ENCODE measurements around the gene OMG. TPM values are rescaled to one million over a fixed set of nuclear protein-coding genes. Genes with fewer than 3 reads are reported as not detected.

OMG gene
- total and polyA plus RNA-seq, 2 donors (not counting 1 experiment from before 2014, with no cell fraction given), result 17.3 to 26.8 TPM

GRCh38 chr17:31320791-31321190 is 23.8 kb upstream of the OMG start:
- no peaks in the 10 kb centered on the region for H3K4me1 ChIP-seq (ENCODE audit: control insufficient read depth, extremely low read depth, insufficient read depth, low read length)
- no peaks in the 10 kb centered on the region for H3K9me3 ChIP-seq (ENCODE audit: control insufficient read depth, insufficient read depth, low read depth, low read length)
- H2AFZ ChIP-seq (ENCODE audit: low read length), result no peak overlapping the region
- no peak overlapping the region for H3K9ac ChIP-seq (ENCODE audit: insufficient read depth, low read length)
- no peaks in the 10 kb centered on the region for H3K27me3 ChIP-seq (ENCODE audit: control insufficient read depth, insufficient read depth, low read length)
- H3K36me3 ChIP-seq (ENCODE audit: control insufficient read depth, insufficient read depth, low read length), result no peaks in the 10 kb centered on the region
- peak overlapping the region; percentile 14 to 40 (median 32) for H3K4me3 ChIP-seq (replicated peaks in 1 of 4; ENCODE audit: control extremely low read depth in 1 of 4, insufficient read depth in 1 of 4, low read depth in 3 of 4, low read length in 4 of 4)
- H3K4me2 ChIP-seq (ENCODE audit: extremely low read depth, insufficient read depth, low read length), result peak overlapping the region; percentile 81
- peak overlapping the region; percentile 35 for H3K27ac ChIP-seq (ENCODE audit: insufficient read depth, low read length)
- peaks cover 2% of the 10 kb centered on the region for H3K79me2 ChIP-seq (ENCODE audit: control insufficient read depth, insufficient read depth, low read length)
- TF ChIP-seq EZH2 (IDR thresholded peaks at IDR 0.05; ENCODE audit: low read length, missing control alignments), result no peak
- TF ChIP-seq, protein P1, sequence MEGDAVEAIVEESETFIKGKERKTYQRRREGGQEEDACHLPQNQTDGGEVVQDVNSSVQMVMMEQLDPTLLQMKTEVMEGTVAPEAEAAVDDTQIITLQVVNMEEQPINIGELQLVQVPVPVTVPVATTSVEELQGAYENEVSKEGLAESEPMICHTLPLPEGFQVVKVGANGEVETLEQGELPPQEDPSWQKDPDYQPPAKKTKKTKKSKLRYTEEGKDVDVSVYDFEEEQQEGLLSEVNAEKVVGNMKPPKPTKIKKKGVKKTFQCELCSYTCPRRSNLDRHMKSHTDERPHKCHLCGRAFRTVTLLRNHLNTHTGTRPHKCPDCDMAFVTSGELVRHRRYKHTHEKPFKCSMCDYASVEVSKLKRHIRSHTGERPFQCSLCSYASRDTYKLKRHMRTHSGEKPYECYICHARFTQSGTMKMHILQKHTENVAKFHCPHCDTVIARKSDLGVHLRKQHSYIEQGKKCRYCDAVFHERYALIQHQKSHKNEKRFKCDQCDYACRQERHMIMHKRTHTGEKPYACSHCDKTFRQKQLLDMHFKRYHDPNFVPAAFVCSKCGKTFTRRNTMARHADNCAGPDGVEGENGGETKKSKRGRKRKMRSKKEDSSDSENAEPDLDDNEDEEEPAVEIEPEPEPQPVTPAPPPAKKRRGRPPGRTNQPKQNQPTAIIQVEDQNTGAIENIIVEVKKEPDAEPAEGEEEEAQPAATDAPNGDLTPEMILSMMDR (conservative IDR thresholded peaks at IDR 0.05 in 1 of 2, IDR thresholded peaks at IDR 0.05 in 1 of 2; ENCODE audit: low read depth in 1 of 2, low read length in 2 of 2), result no peak
- DNase-seq (ENCODE audit: low read depth in 2 of 2), result peak; percentile 26 to 36
- no peaks in the 10 kb centered on the region for H4K20me1 ChIP-seq (ENCODE audit: control insufficient read depth, extremely low read depth, insufficient read depth, low read length)

DNA sequence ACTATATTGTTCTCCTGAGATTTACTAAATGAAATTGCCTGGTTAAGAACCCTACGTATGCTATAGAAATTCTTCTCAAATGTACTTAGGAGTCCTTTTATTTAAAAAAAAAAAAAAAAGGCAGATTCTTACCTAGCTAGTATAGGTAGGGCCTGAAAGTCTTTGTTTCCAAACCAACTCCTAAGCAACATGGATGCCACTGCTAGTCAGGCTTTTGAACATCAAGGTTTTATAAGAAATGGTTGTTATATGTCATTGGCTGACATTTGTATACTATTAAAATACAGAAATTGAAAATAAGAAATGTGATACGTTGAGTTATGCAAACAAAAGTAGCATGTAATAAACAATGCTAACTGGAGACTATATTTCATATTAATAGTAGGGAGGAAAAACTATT is 23.2 kb upstream of the OMG start:
- Histone ChIP-seq H4K20me1 (ENCODE audit: control insufficient read depth, extremely low read depth, insufficient read depth, low read length) (no peaks in the 10 kb centered on the region), H3K4me3 (replicated peaks in 1 of 4; ENCODE audit: control extremely low read depth in 1 of 4, insufficient read depth in 1 of 4, low read depth in 3 of 4, low read length in 4 of 4) (peak overlapping the region in 2 of 4 experiments; percentile 27 to 36), H3K79me2 (ENCODE audit: control insufficient read depth, insufficient read depth, low read length) (peaks cover 2% of the 10 kb centered on the region), H3K9ac (ENCODE audit: insufficient read depth, low read length) (no peak overlapping the region), H3K27ac (ENCODE audit: insufficient read depth, low read length) (no peak overlapping the region), H2AFZ (ENCODE audit: low read length) (no peak overlapping the region), H3K36me3 (ENCODE audit: control insufficient read depth, insufficient read depth, low read length) (no peaks in the 10 kb centered on the region), H3K4me1 (ENCODE audit: control insufficient read depth, extremely low read depth, insufficient read depth, low read length) (no peaks in the 10 kb centered on the region), H3K4me2 (ENCODE audit: extremely low read depth, insufficient read depth, low read length) (peak overlapping the region; percentile 48), H3K27me3 (ENCODE audit: control insufficient read depth, insufficient read depth, low read length) (no peaks in the 10 kb centered on the region), H3K9me3 (ENCODE audit: control insufficient read depth, insufficient read depth, low read depth, low read length) (no peaks in the 10 kb centered on the region)
- no peak for TF ChIP-seq EZH2 (IDR thresholded peaks at IDR 0.05; ENCODE audit: low read length, missing control alignments)
- TF ChIP-seq, protein P1 (conservative IDR thresholded peaks at IDR 0.05 in 1 of 2, IDR thresholded peaks at IDR 0.05 in 1 of 2; ENCODE audit: low read depth in 1 of 2, low read length in 2 of 2), result no peak
- no peak for DNase-seq (ENCODE audit: low read depth in 2 of 2)

DNA sequence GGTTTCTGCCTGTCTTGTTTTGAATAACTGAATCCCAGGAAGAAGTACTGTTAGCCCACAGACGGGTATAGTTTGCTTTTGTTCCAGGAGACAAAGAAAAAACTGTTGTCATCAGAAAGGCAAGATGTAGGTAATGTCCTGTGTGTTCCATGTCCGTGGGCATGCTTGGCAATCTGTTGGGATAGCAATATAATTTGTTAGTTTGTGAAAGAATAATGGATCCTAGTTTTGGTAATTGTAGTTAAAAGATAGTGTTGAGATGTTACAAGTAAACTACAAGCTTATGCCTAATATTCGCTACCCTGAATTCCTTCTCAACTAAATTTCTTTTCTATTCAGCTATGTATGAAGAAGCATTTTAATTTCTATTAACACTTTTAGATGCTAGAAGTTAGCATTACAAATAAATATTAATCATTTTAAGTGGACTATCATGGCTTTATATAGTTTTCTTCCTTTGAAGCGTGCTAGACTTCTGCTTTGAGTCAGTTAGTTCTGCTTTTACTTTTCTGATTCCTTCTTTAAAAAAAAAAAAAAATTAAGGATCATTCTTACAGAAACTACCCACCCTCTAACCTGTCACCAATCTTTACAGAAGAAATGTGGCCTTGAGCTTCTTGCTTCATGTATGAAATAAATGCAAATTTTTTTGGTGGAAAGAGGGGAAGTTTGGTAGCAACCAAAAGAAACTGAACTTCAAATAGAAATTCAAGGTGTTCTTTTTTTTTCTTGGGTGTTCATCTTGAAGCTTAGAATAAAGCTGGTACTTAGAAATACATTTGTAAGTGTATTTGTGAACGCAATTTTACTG is 22.0 kb upstream of the OMG start:
- no peaks in the 10 kb centered on the region for H3K27me3 ChIP-seq (ENCODE audit: control insufficient read depth, insufficient read depth, low read length)
- H3K9ac ChIP-seq (ENCODE audit: insufficient read depth, low read length), result no peak overlapping the region
- TF ChIP-seq EZH2 (IDR thresholded peaks at IDR 0.05; ENCODE audit: low read length, missing control alignments), result no peak
- TF ChIP-seq, protein P1 (conservative IDR thresholded peaks at IDR 0.05 in 1 of 2, IDR thresholded peaks at IDR 0.05 in 1 of 2; ENCODE audit: low read depth in 1 of 2, low read length in 2 of 2), result no peak
- H3K27ac ChIP-seq (ENCODE audit: insufficient read depth, low read length), result peak overlapping the region; percentile 15
- peak overlapping the region; percentile 17 for H3K4me2 ChIP-seq (ENCODE audit: extremely low read depth, insufficient read depth, low read length)
- H3K79me2 ChIP-seq (ENCODE audit: control insufficient read depth, insufficient read depth, low read length), result peaks cover 2% of the 10 kb centered on the region
- H3K4me1 ChIP-seq (ENCODE audit: control insufficient read depth, extremely low read depth, insufficient read depth, low read length), result no peaks in the 10 kb centered on the region
- no peaks in the 10 kb centered on the region for H3K36me3 ChIP-seq (ENCODE audit: control insufficient read depth, insufficient read depth, low read length)
- no peak for DNase-seq (ENCODE audit: low read depth in 2 of 2)
- no peaks in the 10 kb centered on the region for H4K20me1 ChIP-seq (ENCODE audit: control insufficient read depth, extremely low read depth, insufficient read depth, low read length)
- no peaks in the 10 kb centered on the region for H3K9me3 ChIP-seq (ENCODE audit: control insufficient read depth, insufficient read depth, low read depth, low read length)
- no peak overlapping the region for H2AFZ ChIP-seq (ENCODE audit: low read length)
- H3K4me3 ChIP-seq (replicated peaks in 1 of 4; ENCODE audit: control extremely low read depth in 1 of 4, insufficient read depth in 1 of 4, low read depth in 3 of 4, low read length in 4 of 4), result peak overlapping the region in 2 of 4 experiments; percentile 39 to 43
